ENCODE measurements around the gene GABPB2. TPM values are rescaled to one million over a fixed set of nuclear protein-coding genes. Genes with fewer than 3 reads are reported as not detected.

The GABPB2 gene
- total and polyA plus RNA-seq, 2 experiments from 2014 or later: 1.1 to 2.6 TPM

DNA sequence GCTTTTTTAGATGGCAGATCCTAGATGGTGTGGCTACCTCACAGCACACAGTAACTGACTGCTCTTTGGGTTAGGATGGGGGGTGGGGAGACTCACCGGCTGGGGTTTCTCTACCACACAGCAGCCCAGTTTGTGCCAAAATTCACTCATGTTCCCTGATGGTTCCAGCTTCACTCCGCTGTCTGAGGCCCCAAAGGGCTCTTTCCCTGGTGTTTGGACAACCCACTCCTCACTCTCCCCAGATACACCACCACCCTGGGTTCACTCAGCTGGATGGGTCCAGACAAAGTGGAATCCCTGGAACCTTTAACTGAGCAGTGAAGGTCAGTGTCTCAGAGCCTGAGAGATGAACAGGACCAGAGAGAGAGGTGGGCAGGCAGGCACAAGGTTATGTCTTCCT, 15.0 kb upstream of the GABPB2 start (continued):
- TF ChIP-seq, protein P1, sequence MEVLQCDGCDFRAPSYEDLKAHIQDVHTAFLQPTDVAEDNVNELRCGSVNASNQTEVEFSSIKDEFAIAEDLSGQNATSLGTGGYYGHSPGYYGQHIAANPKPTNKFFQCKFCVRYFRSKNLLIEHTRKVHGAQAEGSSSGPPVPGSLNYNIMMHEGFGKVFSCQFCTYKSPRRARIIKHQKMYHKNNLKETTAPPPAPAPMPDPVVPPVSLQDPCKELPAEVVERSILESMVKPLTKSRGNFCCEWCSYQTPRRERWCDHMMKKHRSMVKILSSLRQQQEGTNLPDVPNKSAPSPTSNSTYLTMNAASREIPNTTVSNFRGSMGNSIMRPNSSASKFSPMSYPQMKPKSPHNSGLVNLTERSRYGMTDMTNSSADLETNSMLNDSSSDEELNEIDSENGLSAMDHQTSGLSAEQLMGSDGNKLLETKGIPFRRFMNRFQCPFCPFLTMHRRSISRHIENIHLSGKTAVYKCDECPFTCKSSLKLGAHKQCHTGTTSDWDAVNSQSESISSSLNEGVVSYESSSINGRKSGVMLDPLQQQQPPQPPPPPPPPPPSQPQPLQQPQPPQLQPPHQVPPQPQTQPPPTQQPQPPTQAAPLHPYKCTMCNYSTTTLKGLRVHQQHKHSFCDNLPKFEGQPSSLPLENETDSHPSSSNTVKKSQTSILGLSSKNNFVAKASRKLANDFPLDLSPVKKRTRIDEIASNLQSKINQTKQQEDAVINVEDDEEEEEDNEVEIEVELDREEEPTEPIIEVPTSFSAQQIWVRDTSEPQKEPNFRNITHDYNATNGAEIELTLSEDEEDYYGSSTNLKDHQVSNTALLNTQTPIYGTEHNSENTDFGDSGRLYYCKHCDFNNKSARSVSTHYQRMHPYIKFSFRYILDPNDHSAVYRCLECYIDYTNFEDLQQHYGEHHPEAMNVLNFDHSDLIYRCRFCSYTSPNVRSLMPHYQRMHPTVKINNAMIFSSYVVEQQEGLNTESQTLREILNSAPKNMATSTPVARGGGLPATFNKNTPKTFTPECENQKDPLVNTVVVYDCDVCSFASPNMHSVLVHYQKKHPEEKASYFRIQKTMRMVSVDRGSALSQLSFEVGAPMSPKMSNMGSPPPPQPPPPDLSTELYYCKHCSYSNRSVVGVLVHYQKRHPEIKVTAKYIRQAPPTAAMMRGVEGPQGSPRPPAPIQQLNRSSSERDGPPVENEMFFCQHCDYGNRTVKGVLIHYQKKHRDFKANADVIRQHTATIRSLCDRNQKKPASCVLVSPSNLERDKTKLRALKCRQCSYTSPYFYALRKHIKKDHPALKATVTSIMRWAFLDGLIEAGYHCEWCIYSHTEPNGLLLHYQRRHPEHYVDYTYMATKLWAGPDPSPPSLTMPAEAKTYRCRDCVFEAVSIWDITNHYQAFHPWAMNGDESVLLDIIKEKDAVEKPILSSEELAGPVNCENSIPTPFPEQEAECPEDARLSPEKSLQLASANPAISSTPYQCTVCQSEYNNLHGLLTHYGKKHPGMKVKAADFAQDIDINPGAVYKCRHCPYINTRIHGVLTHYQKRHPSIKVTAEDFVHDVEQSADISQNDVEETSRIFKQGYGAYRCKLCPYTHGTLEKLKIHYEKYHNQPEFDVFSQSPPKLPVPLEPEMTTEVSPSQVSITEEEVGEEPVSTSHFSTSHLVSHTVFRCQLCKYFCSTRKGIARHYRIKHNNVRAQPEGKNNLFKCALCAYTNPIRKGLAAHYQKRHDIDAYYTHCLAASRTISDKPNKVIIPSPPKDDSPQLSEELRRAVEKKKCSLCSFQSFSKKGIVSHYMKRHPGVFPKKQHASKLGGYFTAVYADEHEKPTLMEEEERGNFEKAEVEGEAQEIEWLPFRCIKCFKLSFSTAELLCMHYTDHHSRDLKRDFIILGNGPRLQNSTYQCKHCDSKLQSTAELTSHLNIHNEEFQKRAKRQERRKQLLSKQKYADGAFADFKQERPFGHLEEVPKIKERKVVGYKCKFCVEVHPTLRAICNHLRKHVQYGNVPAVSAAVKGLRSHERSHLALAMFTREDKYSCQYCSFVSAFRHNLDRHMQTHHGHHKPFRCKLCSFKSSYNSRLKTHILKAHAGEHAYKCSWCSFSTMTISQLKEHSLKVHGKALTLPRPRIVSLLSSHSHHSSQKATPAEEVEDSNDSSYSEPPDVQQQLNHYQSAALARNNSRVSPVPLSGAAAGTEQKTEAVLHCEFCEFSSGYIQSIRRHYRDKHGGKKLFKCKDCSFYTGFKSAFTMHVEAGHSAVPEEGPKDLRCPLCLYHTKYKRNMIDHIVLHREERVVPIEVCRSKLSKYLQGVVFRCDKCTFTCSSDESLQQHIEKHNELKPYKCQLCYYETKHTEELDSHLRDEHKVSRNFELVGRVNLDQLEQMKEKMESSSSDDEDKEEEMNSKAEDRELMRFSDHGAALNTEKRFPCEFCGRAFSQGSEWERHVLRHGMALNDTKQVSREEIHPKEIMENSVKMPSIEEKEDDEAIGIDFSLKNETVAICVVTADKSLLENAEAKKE (CRISPR knock-in tag; IDR thresholded peaks at IDR 0.05): no peak
- no peak for TF ChIP-seq STAT1 (IDR thresholded peaks at IDR 0.05; ENCODE audit: unreplicated experiment)

DNA sequence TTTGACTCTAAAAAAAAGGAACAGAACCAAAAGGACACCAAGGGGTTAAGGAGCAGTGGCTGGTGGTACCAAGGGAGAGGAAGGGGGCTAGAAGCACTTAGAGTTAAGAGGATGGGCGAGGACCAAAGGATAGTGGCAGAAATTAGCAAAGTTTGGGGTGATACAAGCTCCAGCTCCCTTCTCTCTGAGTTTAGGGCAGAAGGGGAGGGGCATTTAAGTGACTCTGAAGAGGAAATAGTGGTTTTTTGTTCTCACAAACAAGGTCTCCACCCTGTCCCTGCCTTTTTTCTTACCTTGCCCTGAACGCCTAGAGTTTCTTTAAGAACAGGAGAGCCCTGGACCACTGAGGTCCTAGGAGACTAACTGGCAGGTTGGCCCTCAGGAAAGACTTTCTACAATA, 14.4 kb upstream of the GABPB2 start:
- H3K36me3 Mint-ChIP-seq (ENCODE audit: low read depth): peaks cover 68% of the 10 kb centered on the region
- Histone ChIP-seq H3K36me3 (ENCODE audit: insufficient read depth) (peaks cover 43% of the 10 kb centered on the region), H3K79me2 (replicated peaks; ENCODE audit: insufficient read depth) (peaks cover 51% of the 10 kb centered on the region), H3K27me3 (ENCODE audit: insufficient read depth) (no peaks in the 10 kb centered on the region), H3K4me1 (ENCODE audit: insufficient read depth) (peaks cover 20% of the 10 kb centered on the region), H3K4me2 (no peak overlapping the region), H3K4me3 (no peak overlapping the region), H3F3A (replicated peaks; ENCODE audit: low read depth) (peaks cover 32% of the 10 kb centered on the region; the same call in 1 of the 2 replicates), H3K9me2 (ENCODE audit: insufficient read depth) (no peaks in the 10 kb centered on the region), H3K27ac (ENCODE audit: low read depth) (0 out of 2 replicates have a peak overlapping the region, but pooled peaks have one; percentile 86), H4K20me1 (replicated peaks; ENCODE audit: insufficient read depth) (peaks cover 30% of the 10 kb centered on the region), H2AFZ (no peak overlapping the region)
- peaks cover 18% of the 10 kb centered on the region for H3K27me3 Mint-ChIP-seq (ENCODE audit: insufficient read depth, low read depth, poor library complexity)
- ATAC-seq (no peak), DNase-seq (ENCODE audit: low spot score) (no peak)
- peaks cover 25% of the 10 kb centered on the region for H3K4me1 Mint-ChIP-seq
- no peaks in the 10 kb centered on the region; the same call in 2 of the 3 replicates for H3K9me3 Mint-ChIP-seq
- TF ChIP-seq EZH2phosphoT487 (IDR thresholded peaks at IDR 0.05; ENCODE audit: unreplicated experiment) (no peak), JUNB (IDR thresholded peaks at IDR 0.05; ENCODE audit: unreplicated experiment) (no peak), REST (IDR thresholded peaks at IDR 0.05; ENCODE audit: unreplicated experiment) (no peak), STAT1 (IDR thresholded peaks at IDR 0.05; ENCODE audit: unreplicated experiment) (no peak), POLR2AphosphoS5 (IDR thresholded peaks at IDR 0.05; ENCODE audit: low read depth) (no peak), CTCF (conservative IDR thresholded peaks at IDR 0.05; ENCODE audit: low read depth in 2 of 2) (no peak), ZNF331 (CRISPR knock-in tag; IDR thresholded peaks at IDR 0.05; ENCODE audit: low read depth) (no peak), NANOG (IDR thresholded peaks at IDR 0.05; ENCODE audit: borderline replicate concordance) (no peak), ETS1 (IDR thresholded peaks at IDR 0.05) (no peak), EZH2 (IDR thresholded peaks at IDR 0.05; ENCODE audit: low read depth, unreplicated experiment) (no peak), CREB1 (CRISPR knock-in tag; IDR thresholded peaks at IDR 0.05; ENCODE audit: low read depth) (no peak), ZNF114 (CRISPR knock-in tag; IDR thresholded peaks at IDR 0.05) (no peak)
- peak overlapping the region; percentile 24; the same call in 1 of the 2 replicates for H3K27ac Mint-ChIP-seq
- H3K4me3 Mint-ChIP-seq: no peak overlapping the region; the same call in 2 of the 3 replicates

Measured in GM23338 (cell line).